Subcutaneous abdominal adipose tissue (tissue), 5 donors: Measurements from ENCODE around the gene AFAP1.

Experiments
- H3K27ac ChIP-seq: one replicate; pipeline ENCODE4 v1.7.0; 2013; ENCODE audit warnings: low read depth, mild to moderate bottlenecking, inconsistent platforms, low read length, moderate library complexity
- H3K27me3 ChIP-seq, 5 donors: one replicate each; pipeline ENCODE4 v1.7.0; 2013; ENCODE audit warnings: low read length in 5 of 5, inconsistent platforms in 1 of 5; ENCODE audit not compliant: control insufficient read depth in 5 of 5, insufficient read depth in 4 of 5
- H3K36me3 ChIP-seq, 5 donors: one replicate each; pipeline ENCODE4 v1.7.0; 2013; ENCODE audit warnings: low read length in 5 of 5; ENCODE audit not compliant: control insufficient read depth in 5 of 5, insufficient read depth in 5 of 5
- H3K4me1 ChIP-seq, 5 donors: one replicate each; pipeline ENCODE4 v1.7.0; 2013; ENCODE audit warnings: low read length in 5 of 5, mild to moderate bottlenecking in 3 of 5, moderate library complexity in 1 of 5; ENCODE audit not compliant: control insufficient read depth in 5 of 5, insufficient read depth in 5 of 5
- H3K4me3 ChIP-seq, 5 donors: one replicate each; pipeline ENCODE4 v1.7.0; 2013; ENCODE audit warnings: low read length in 5 of 5, low read depth in 1 of 5
- H3K9ac ChIP-seq, 5 donors: one replicate each; pipeline ENCODE4 v1.7.0; 2013; ENCODE audit warnings: low read length in 5 of 5, mild to moderate bottlenecking in 4 of 5, moderate library complexity in 3 of 5
- H3K9me3 ChIP-seq, 5 donors: one replicate each; pipeline ENCODE4 v1.7.0; 2013; ENCODE audit warnings: low read length in 5 of 5; ENCODE audit not compliant: control insufficient read depth in 5 of 5
- donor health status: healthy.
- donor health status: healthy.
- donor health status: healthy.
- donor health status: healthy.
- donor health status: healthy.

AFAP1 gene

GRCh38 chr4:7764466-7764865, 175.2 kb downstream of the AFAP1 start:
- H3K27me3 ChIP-seq, result no peaks in the 10 kb centered on the region
- no peaks in the 10 kb centered on the region for H3K9me3 ChIP-seq
- peaks cover 0 to 9% (median 4%) of the 10 kb centered on the region in 5 donors for H3K4me1 ChIP-seq
- H3K27ac ChIP-seq, result no peak overlapping the region
- H3K9ac ChIP-seq, result no peak overlapping the region
- no peak overlapping the region for H3K4me3 ChIP-seq
- H3K36me3 ChIP-seq, result peaks cover 0 to 69% (median 59%) of the 10 kb centered on the region in 5 donors

GRCh38 chr4:7763788-7764187, 175.9 kb downstream of the AFAP1 start:
- Histone ChIP-seq H3K4me1 (peaks cover 0 to 8% (median 2%) of the 10 kb centered on the region in 5 donors), H3K9ac (no peak overlapping the region), H3K9me3 (no peaks in the 10 kb centered on the region), H3K4me3 (no peak overlapping the region), H3K27me3 (no peaks in the 10 kb centered on the region), H3K36me3 (peaks cover 0 to 63% (median 53%) of the 10 kb centered on the region in 5 donors), H3K27ac (no peak overlapping the region)

- no peak overlapping the region for H3K27ac ChIP-seq
- H3K4me3 ChIP-seq, result no peak overlapping the region
- no peaks in the 10 kb centered on the region for H3K27me3 ChIP-seq
- H3K4me1 ChIP-seq, result peaks cover 0 to 13% (median 5%) of the 10 kb centered on the region in 5 donors
- H3K9me3 ChIP-seq, result no peaks in the 10 kb centered on the region
- no peak overlapping the region for H3K9ac ChIP-seq
- H3K36me3 ChIP-seq, result peaks cover 0 to 56% (median 48%) of the 10 kb centered on the region in 5 donors
These were observed 176.6 kb downstream of the AFAP1 start for GRCh38 chr4:7763106-7763505.

- H3K27ac ChIP-seq, result no peak overlapping the region
These were observed 177.2 kb downstream of the AFAP1 start for GRCh38 chr4:7762376-7763030.

GRCh38 chr4:7761720-7762119, 177.9 kb downstream of the AFAP1 start:
- H3K4me3 ChIP-seq, result no peak overlapping the region
- H3K36me3 ChIP-seq, result peaks cover 0 to 43% (median 38%) of the 10 kb centered on the region in 5 donors
- H3K9ac ChIP-seq, result no peak overlapping the region
- H3K27me3 ChIP-seq, result no peaks in the 10 kb centered on the region
- no peak overlapping the region for H3K27ac ChIP-seq
- H3K4me1 ChIP-seq, result peaks cover 0 to 25% (median 15%) of the 10 kb centered on the region in 5 donors
- no peaks in the 10 kb centered on the region for H3K9me3 ChIP-seq

More at GRCh38 chr4:7762376-7763030, 177.2 kb downstream of the AFAP1 start:
- no peaks in the 10 kb centered on the region for H3K9me3 ChIP-seq
- peaks cover 0 to 19% (median 9%) of the 10 kb centered on the region in 5 donors for H3K4me1 ChIP-seq
- no peaks in the 10 kb centered on the region for H3K27me3 ChIP-seq
- H3K4me3 ChIP-seq, result no peak overlapping the region
- no peak overlapping the region for H3K9ac ChIP-seq
- peaks cover 0 to 50% (median 44%) of the 10 kb centered on the region in 5 donors for H3K36me3 ChIP-seq

- no peaks in the 10 kb centered on the region for H3K9me3 ChIP-seq
- H3K9ac ChIP-seq, result no peak overlapping the region
- H3K4me1 ChIP-seq, result peaks cover 0 to 27% (median 13%) of the 10 kb centered on the region in 5 donors
- no peaks in the 10 kb centered on the region for H3K27me3 ChIP-seq
- no peak overlapping the region for H3K4me3 ChIP-seq
- H3K27ac ChIP-seq, result no peak overlapping the region
- H3K36me3 ChIP-seq, result peaks cover 0 to 38% (median 35%) of the 10 kb centered on the region in 5 donors
These were observed 178.3 kb downstream of the AFAP1 start for GRCh38 chr4:7761312-7761711.

- no peaks in the 10 kb centered on the region for H3K9me3 ChIP-seq
- H3K27me3 ChIP-seq, result no peaks in the 10 kb centered on the region
- H3K9ac ChIP-seq, result peak overlapping the region in 1 of 5 donors; percentile 43
- peaks cover 0 to 30% (median 13%) of the 10 kb centered on the region in 5 donors for H3K4me1 ChIP-seq
- H3K27ac ChIP-seq, result no peak overlapping the region
- peaks cover 0 to 34% (median 32%) of the 10 kb centered on the region in 5 donors for H3K36me3 ChIP-seq
- no peak overlapping the region for H3K4me3 ChIP-seq
These were observed 179.0 kb downstream of the AFAP1 start for GRCh38 chr4:7760706-7761105.

GRCh38 chr4:7760228-7760627, 179.4 kb downstream of the AFAP1 start:
- Histone ChIP-seq H3K27me3 (no peaks in the 10 kb centered on the region), H3K4me3 (no peak overlapping the region), H3K36me3 (peaks cover 0 to 30% (median 28%) of the 10 kb centered on the region in 5 donors), H3K9me3 (no peaks in the 10 kb centered on the region), H3K27ac (no peak overlapping the region), H3K4me1 (peaks cover 0 to 30% (median 13%) of the 10 kb centered on the region in 5 donors), H3K9ac (no peak overlapping the region)

GRCh38 chr4:7759635-7760034, 180.0 kb downstream of the AFAP1 start:
- Histone ChIP-seq H3K4me1 (peaks cover 0 to 30% (median 13%) of the 10 kb centered on the region in 5 donors), H3K27me3 (no peaks in the 10 kb centered on the region), H3K27ac (no peak overlapping the region), H3K36me3 (peaks cover 0 to 24% (median 22%) of the 10 kb centered on the region in 5 donors), H3K9me3 (no peaks in the 10 kb centered on the region), H3K4me3 (no peak overlapping the region), H3K9ac (no peak overlapping the region)

- H3K9ac ChIP-seq, result no peak overlapping the region
- H3K27me3 ChIP-seq, result no peaks in the 10 kb centered on the region
- peaks cover 0 to 24% (median 21%) of the 10 kb centered on the region in 5 donors for H3K36me3 ChIP-seq
- H3K4me3 ChIP-seq, result no peak overlapping the region
- H3K27ac ChIP-seq, result no peak overlapping the region
- H3K9me3 ChIP-seq, result no peaks in the 10 kb centered on the region
- H3K4me1 ChIP-seq, result peaks cover 0 to 30% (median 13%) of the 10 kb centered on the region in 5 donors
These were observed 180.4 kb downstream of the AFAP1 start for GRCh38 chr4:7759216-7759615.
